Gastrocnemius medialis (tissue), 4 donors: ENCODE results near the gene FARP1. TPM values are rescaled to one million over a fixed set of nuclear protein-coding genes. Genes with fewer than 3 reads are reported as not detected.

Experiments
- ATAC-seq, 2 donors: fragments of 150-250 bp; one replicate each; pipeline ENCODE4 v1.9.1; 2016
- DNase-seq, 2 donors: peaks; one replicate each; pipeline ENCODE4 v3.0.0-alpha.2; 2019
- H3K27ac ChIP-seq, 4 donors: fragments of 200-600 bp; sonication (generic); 1 replicate in 1 of 4; 2 replicates in 3 of 4; pipeline ENCODE4 v1.5.1; 2016 to 2018; ENCODE audit warnings: mild to moderate bottlenecking in 2 of 4, moderate library complexity in 1 of 4
- H3K27me3 ChIP-seq, 3 donors: fragments of 200-600 bp; sonication (generic) in 2 of 3; 1 replicate in 1 of 3; 2 replicates in 2 of 3; pipeline versions ENCODE4 v1.5.1 to v1.6.0; 2016 to 2019; ENCODE audit warnings: mild to moderate bottlenecking in 1 of 3, moderate library complexity in 1 of 3
- H3K36me3 ChIP-seq, 2 donors: fragments of 200-600 bp; sonication (generic) in 1 of 2; one replicate each; pipeline ENCODE4 v1.5.1; 2017 to 2018
- H3K4me1 ChIP-seq, 2 donors: fragments of 200-600 bp; sonication (generic) in 1 of 2; one replicate each; pipeline ENCODE4 v1.5.1; 2016 to 2017; ENCODE audit warnings: mild to moderate bottlenecking in 2 of 2
- H3K4me3 ChIP-seq, 4 donors: fragments of 200-600 bp; sonication (generic) in 3 of 4; 1 replicate in 1 of 4; 2 replicates in 3 of 4; pipeline ENCODE4 v1.5.1; 2016 to 2019; ENCODE audit warnings: mild to moderate bottlenecking in 2 of 4
- H3K9me3 ChIP-seq, 3 donors: fragments of 200-600 bp; sonication (generic) in 2 of 3; 1 replicate in 1 of 3; 2 replicates in 2 of 3; pipeline ENCODE4 v1.5.1; 2016 to 2019
- POLR2A ChIP-seq, 2 donors: fragments of 450-650 bp; IDR thresholded peaks; one replicate each; pipeline ENCODE4 v1.6.1; 2017; ENCODE audit warnings: antibody characterized with exemption in 2 of 2, mild to moderate bottlenecking in 2 of 2, moderate library complexity in 2 of 2
- in situ Hi-C, 4 donors: fragments of 200-750 bp; cut with MboI; loops; one replicate each; pipeline versions ENCODE4 v1.15.0 to v1.8.0; 2017; ENCODE audit warnings: low sequenced_read_pairs in 4 of 4
- intact Hi-C: fragments of 100-400 bp; cut with DNase I; formaldehyde crosslinking; loops from one replicate; pipeline ENCODE4 v1.15.1; 2023; ENCODE audit warnings: low total_unique reads
- total RNA-seq, 4 donors: library from RNA; depleted of rRNA; stranded (reverse); fragments of >200 nt; gene quantifications; one replicate each; pipeline versions ENCODE4 v1.1.0 to v1.2.3, GENCODE V29; 2016
- TF ChIP-seq, protein P1 (sequence below), 5 experiments: fragments of 450-650 bp in 3 of 5; fragments of 200-600 bp in 2 of 5; sonication (generic) in 2 of 5; IDR thresholded peaks in 4 of 5; conservative IDR thresholded peaks in 1 of 5; 1 replicate in 4 of 5; 2 replicates in 1 of 5; pipeline ENCODE4 v1.5.1; 2016 to 2019; ENCODE audit warnings: antibody characterized with exemption in 5 of 5, mild to moderate bottlenecking in 3 of 5, moderate library complexity in 3 of 5

FARP1 gene
- total RNA-seq, 4 donors from 2014 or later = 3.5 to 9.8 (median 4.9) TPM

DNA sequence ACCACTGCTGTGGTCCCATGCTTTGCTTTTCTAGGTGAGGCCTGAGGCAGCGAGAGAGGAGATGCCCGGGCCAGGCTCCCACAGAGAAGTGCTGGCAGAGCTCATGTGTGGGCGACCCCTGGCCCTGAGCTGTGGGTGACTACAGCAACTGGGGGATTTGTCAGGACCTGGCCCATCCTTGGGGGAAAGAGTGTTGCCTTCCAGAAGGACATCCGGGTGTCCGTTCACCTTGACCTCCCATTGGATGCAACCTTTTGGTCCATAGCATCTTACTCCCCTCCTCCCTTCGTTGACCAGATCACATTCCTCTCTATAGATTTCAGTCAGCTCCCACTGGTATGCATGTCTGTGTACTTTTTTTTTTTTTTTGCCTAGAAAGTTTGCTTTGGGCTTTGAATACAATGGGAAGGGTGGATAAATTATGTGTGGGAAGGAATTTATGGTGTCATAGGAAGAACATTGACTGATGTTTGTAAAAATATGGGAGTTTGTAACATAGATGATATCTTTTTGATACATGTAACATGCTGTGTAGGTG is 118.3 kb downstream of the FARP1 start:
- in situ Hi-C loops = no loop called here

DNA sequence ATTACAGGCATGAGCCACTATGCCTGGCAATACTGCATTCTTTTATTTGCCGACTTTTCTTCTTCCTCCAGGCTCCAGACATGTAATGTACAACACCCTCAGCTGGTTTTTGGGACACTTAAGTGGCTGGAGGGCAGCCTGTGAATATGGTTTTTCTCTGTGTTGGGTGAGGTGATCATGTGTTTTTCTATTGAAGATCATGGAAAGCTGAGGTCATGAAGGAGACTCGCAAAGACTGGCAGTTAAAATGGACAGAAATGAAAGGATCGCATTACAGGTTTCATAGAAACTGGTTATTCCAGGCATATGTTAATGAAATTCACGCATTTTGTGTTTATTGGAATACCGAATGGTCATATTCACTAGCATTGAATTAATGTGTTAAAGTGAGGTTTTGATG is 119.4 kb downstream of the FARP1 start:
- H3K36me3 ChIP-seq = no peaks in the 10 kb centered on the region
- intact Hi-C loops = no loop called here
- no peaks in the 10 kb centered on the region for H3K27me3 ChIP-seq
- no peaks in the 10 kb centered on the region for H3K4me1 ChIP-seq
- DNase-seq = no peak
- no peak overlapping the region for H3K27ac ChIP-seq
- H3K9me3 ChIP-seq = no peaks in the 10 kb centered on the region
- H3K4me3 ChIP-seq = no peak overlapping the region
- in situ Hi-C loops = no loop called here
- TF ChIP-seq POLR2A (IDR thresholded peaks at IDR 0.05) = no peak
- TF ChIP-seq, protein P1, sequence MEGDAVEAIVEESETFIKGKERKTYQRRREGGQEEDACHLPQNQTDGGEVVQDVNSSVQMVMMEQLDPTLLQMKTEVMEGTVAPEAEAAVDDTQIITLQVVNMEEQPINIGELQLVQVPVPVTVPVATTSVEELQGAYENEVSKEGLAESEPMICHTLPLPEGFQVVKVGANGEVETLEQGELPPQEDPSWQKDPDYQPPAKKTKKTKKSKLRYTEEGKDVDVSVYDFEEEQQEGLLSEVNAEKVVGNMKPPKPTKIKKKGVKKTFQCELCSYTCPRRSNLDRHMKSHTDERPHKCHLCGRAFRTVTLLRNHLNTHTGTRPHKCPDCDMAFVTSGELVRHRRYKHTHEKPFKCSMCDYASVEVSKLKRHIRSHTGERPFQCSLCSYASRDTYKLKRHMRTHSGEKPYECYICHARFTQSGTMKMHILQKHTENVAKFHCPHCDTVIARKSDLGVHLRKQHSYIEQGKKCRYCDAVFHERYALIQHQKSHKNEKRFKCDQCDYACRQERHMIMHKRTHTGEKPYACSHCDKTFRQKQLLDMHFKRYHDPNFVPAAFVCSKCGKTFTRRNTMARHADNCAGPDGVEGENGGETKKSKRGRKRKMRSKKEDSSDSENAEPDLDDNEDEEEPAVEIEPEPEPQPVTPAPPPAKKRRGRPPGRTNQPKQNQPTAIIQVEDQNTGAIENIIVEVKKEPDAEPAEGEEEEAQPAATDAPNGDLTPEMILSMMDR (IDR thresholded peaks at IDR 0.05 in 4 of 5, conservative IDR thresholded peaks at IDR 0.05 in 1 of 5) = no peak
- ATAC-seq = no peak

More for the DNA sequence above, 118.3 kb downstream of the FARP1 start:
- TF ChIP-seq POLR2A (IDR thresholded peaks at IDR 0.05) = no peak
- TF ChIP-seq, protein P1 (IDR thresholded peaks at IDR 0.05 in 4 of 5, conservative IDR thresholded peaks at IDR 0.05 in 1 of 5) = no peak
- no peak for ATAC-seq
- H3K4me3 ChIP-seq = no peak overlapping the region
- intact Hi-C loops = no loop called here
- no peaks in the 10 kb centered on the region for H3K27me3 ChIP-seq
- no peaks in the 10 kb centered on the region for H3K4me1 ChIP-seq
- no peaks in the 10 kb centered on the region for H3K36me3 ChIP-seq
- no peaks in the 10 kb centered on the region for H3K9me3 ChIP-seq
- no peak overlapping the region for H3K27ac ChIP-seq
- DNase-seq = no peak

DNA sequence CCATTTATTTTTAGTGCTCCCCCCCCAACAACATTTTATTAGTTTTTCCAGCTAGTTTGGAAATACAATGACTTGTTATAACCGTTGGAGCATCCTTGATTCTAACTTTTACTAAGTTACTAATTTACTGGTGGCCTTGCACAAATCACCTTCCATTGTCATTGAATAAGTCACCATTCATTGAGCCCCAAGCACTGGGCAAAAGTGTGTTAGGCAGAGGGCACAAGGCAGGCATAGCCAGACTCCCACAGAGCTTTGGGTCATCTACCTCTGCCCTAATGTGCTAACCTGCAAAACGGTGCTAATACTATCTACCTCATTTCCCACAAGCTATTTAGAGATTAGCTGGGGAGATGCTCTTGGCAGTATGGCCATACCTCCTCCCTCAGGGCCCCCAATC is 120.9 kb downstream of the FARP1 start:
- in situ Hi-C loops = no loop called here
- DNase-seq (no peak), ATAC-seq (no peak)
- Histone ChIP-seq H3K27me3 (no peaks in the 10 kb centered on the region), H3K9me3 (no peaks in the 10 kb centered on the region), H3K4me3 (no peak overlapping the region), H3K27ac (no peak overlapping the region), H3K4me1 (no peaks in the 10 kb centered on the region), H3K36me3 (no peaks in the 10 kb centered on the region)
- intact Hi-C loops = no loop called here
- no peak for TF ChIP-seq POLR2A (IDR thresholded peaks at IDR 0.05)

DNA sequence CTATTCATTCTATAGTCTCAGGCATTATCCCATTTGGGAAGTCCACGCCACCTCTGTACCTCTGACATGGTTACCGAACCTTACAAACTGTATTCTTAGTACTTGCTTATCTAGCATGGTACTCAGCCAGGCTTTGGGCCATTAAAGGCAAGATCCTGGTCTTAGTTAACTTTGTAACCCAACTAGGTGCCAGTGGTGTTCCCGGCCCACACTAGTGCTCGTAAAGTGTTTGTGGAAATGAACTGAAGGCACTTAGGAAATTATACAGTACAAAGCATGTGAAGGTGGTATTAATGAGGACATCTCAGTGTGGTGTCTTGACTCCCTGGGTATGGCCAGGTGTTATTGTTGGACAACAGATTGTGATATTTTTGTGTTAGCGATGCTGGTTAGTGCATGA is 122.0 kb downstream of the FARP1 start:
- H3K4me3 ChIP-seq = no peak overlapping the region
- in situ Hi-C loops = no loop called here
- DNase-seq (no peak), ATAC-seq (no peak)
- no peaks in the 10 kb centered on the region for H3K4me1 ChIP-seq
- no peaks in the 10 kb centered on the region for H3K27me3 ChIP-seq
- intact Hi-C loops = no loop called here
- no peak for TF ChIP-seq POLR2A (IDR thresholded peaks at IDR 0.05)
- TF ChIP-seq, protein P1 (IDR thresholded peaks at IDR 0.05 in 4 of 5, conservative IDR thresholded peaks at IDR 0.05 in 1 of 5) = no peak
- H3K36me3 ChIP-seq = no peaks in the 10 kb centered on the region
- H3K9me3 ChIP-seq = no peaks in the 10 kb centered on the region
- no peak overlapping the region for H3K27ac ChIP-seq

DNA sequence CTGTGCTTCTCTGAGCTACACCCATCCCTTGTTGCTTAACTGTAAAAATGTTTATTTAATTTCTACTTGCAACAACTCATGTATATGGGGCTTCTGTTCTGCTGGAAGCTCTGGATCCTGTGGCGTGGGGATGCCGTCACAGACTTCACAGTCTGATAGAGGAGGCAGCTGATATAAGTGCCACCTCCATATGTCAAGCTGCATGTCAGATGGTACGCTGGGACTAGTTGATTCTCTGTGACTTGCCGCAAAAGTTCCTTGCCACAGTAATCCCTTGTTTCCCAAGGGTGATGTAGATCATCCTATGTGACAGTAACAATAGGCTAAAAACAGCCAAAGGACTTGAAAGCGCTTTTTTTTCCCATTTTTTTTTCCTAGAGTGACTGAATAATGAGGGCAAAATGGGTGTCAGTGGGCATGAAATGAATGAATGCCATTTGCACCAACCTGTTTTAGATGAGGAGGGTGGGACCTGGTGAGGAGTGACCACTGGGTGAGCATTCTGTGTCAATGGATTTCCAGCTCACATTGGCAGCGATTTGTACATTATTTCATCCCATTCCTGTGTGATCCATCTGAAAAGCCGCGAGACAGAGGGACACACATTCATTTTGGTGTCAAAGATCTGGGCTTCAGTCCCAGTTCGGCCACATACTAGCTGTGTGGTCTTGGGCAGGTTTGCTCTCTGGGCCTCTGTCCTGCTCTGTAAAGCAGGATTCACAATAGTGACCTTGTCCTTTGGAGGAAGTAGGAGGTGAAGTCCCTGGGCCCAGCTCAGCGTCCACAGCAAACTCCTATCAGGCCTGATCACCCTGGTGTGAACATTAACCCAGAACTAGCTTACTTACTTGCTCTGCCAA is 123.0 kb downstream of the FARP1 start:
- ATAC-seq (no peak), DNase-seq (no peak)
- TF ChIP-seq, protein P1 (IDR thresholded peaks at IDR 0.05 in 4 of 5, conservative IDR thresholded peaks at IDR 0.05 in 1 of 5) = no peak
- TF ChIP-seq POLR2A (IDR thresholded peaks at IDR 0.05) = no peak
- no peaks in the 10 kb centered on the region for H3K4me1 ChIP-seq
- no peaks in the 10 kb centered on the region for H3K9me3 ChIP-seq
- H3K27me3 ChIP-seq = no peaks in the 10 kb centered on the region
- no peaks in the 10 kb centered on the region for H3K36me3 ChIP-seq
- intact Hi-C loops = no loop called here
- no peak overlapping the region for H3K27ac ChIP-seq
- in situ Hi-C loops = no loop called here
- no peak overlapping the region for H3K4me3 ChIP-seq
